ENCODE data around the gene KIF1B. TPM values are rescaled to one million over a fixed set of nuclear protein-coding genes. Genes with fewer than 3 reads are reported as not detected.
A peak's percentile ranks its signal among the peaks of the same experiment; 100 is the strongest.
"Not testable (repeated sequence)": the region's sequence is repeated elsewhere in the genome, so short reads cannot be mapped to it uniquely, and the experiment has no call there.

KIF1B gene
- polyA plus RNA-seq, 1 experiment = 26.9 TPM

GRCh38 chr1:10360045-10360444 is 149.7 kb downstream of the KIF1B start:
- Histone ChIP-seq H3K9me3 (ENCODE audit: control insufficient read depth, insufficient read depth, low read length) (no peaks in the 10 kb centered on the region), H3K27me3 (ENCODE audit: control insufficient read depth, insufficient read depth, low read length) (no peaks in the 10 kb centered on the region), H3K27ac (ENCODE audit: low read depth, low read length) (no peak overlapping the region), H3K4me3 (ENCODE audit: low read depth, low read length) (no peak overlapping the region)
- CTCF ChIA-PET = interaction anchor here (0.5 to 1.0 kb wide), 2 partner anchors 17 to 734 kb away, joined by 4 read pairs; no protein-coding TSS in a partner anchor
- POLR2A ChIA-PET = no interaction called here
- TF ChIP-seq CTCF (IDR thresholded peaks at IDR 0.05; ENCODE audit: low read depth, low read length) = no peak
- no peak for DNase-seq (ENCODE audit: low read depth, low spot score)

- Histone ChIP-seq H3K27me3 (ENCODE audit: control insufficient read depth, insufficient read depth, low read length) (no peaks in the 10 kb centered on the region), H3K9me3 (ENCODE audit: control insufficient read depth, insufficient read depth, low read length) (no peaks in the 10 kb centered on the region), H3K4me3 (ENCODE audit: low read depth, low read length) (no peak overlapping the region), H3K27ac (ENCODE audit: low read depth, low read length) (no peak overlapping the region)
- ChIA-PET CTCF (interaction anchor here (1.8 kb wide), 1 partner anchor 152 kb away, joined by 5 read pairs; the partner anchor contains the start of gene KIF1B), POLR2A (no interaction called here)
- no peak for DNase-seq (ENCODE audit: low read depth, low spot score)
- no peak for TF ChIP-seq CTCF (IDR thresholded peaks at IDR 0.05; ENCODE audit: low read depth, low read length)
Observed at GRCh38 chr1:10361515-10361914, 151.1 kb downstream of the KIF1B start.

GRCh38 chr1:10368194-10368593 is 157.8 kb downstream of the KIF1B start:
- ChIA-PET POLR2A (no interaction called here), CTCF (interaction anchor here (1.6 kb wide), 1 partner anchor 158 kb away, joined by 5 read pairs; no protein-coding TSS in a partner anchor)
- Histone ChIP-seq H3K9me3 (ENCODE audit: control insufficient read depth, insufficient read depth, low read length) (no peaks in the 10 kb centered on the region), H3K27me3 (ENCODE audit: control insufficient read depth, insufficient read depth, low read length) (no peaks in the 10 kb centered on the region), H3K4me3 (ENCODE audit: low read depth, low read length) (no peak overlapping the region), H3K27ac (ENCODE audit: low read depth, low read length) (no peak overlapping the region)
- TF ChIP-seq CTCF (IDR thresholded peaks at IDR 0.05; ENCODE audit: low read depth, low read length) = no peak
- no peak for DNase-seq (ENCODE audit: low read depth, low spot score)

GRCh38 chr1:10374442-10374860 is 164.1 kb downstream of the KIF1B start:
- CTCF ChIA-PET = interaction anchor here (0.6 to 5.5 kb wide), 3 partner anchors 56 to 121 kb away, joined by 3 to 78 read pairs (median 3); partner anchors contain the start of gene CENPS
- H3K4me3 ChIP-seq (ENCODE audit: low read depth, low read length) = no peak overlapping the region
- DNase-seq (ENCODE audit: low read depth, low spot score) = no peak
- no peaks in the 10 kb centered on the region for H3K9me3 ChIP-seq (ENCODE audit: control insufficient read depth, insufficient read depth, low read length)
- TF ChIP-seq CTCF (IDR thresholded peaks at IDR 0.05; ENCODE audit: low read depth, low read length) = no peak
- POLR2A ChIA-PET = no interaction called here
- no peaks in the 10 kb centered on the region for H3K27me3 ChIP-seq (ENCODE audit: control insufficient read depth, insufficient read depth, low read length)
- H3K27ac ChIP-seq (ENCODE audit: low read depth, low read length) = no peak overlapping the region

GRCh38 chr1:10377365-10378029 is 167.1 kb downstream of the KIF1B start:
- peak; percentile 84 for TF ChIP-seq CTCF (IDR thresholded peaks at IDR 0.05; ENCODE audit: low read depth, low read length)
- H3K27me3 ChIP-seq (ENCODE audit: control insufficient read depth, insufficient read depth, low read length); H3K9me3 ChIP-seq (ENCODE audit: control insufficient read depth, insufficient read depth, low read length); H3K4me3 ChIP-seq (ENCODE audit: low read depth, low read length): not testable (repeated sequence)
- ChIA-PET POLR2A (interaction anchor here (0.6 to 2.1 kb wide), 4 partner anchors 9 to 434 kb away, joined by 3 to 22 read pairs (median 6); partner anchors contain the start of genes LZIC, NMNAT1 and PGD), CTCF (interaction anchor here (0.6 to 5.5 kb wide), 21 partner anchors 10 to 434 kb away, joined by 3 to 78 read pairs (median 5); partner anchors contain the start of genes CENPS, KIF1B and NMNAT1)
- peak; percentile 66 for DNase-seq (ENCODE audit: low read depth, low spot score)
- peak overlapping the region; percentile 93 for H3K27ac ChIP-seq (ENCODE audit: low read depth, low read length)

All from AG04450 (cell line).